NT2/D1 (cell line): ENCODE data around the gene CNOT10.

Experiments
- SUZ12 ChIP-seq: IDR thresholded peaks from 2 replicates; pipeline ENCODE4 v1.6.1; 2011; ENCODE audit not compliant: insufficient read length, insufficient read depth; ENCODE audit errors: extremely low read depth
- YY1 ChIP-seq: IDR thresholded peaks from 2 replicates; pipeline ENCODE4 v1.6.1; 2011; ENCODE audit not compliant: insufficient read length, insufficient read depth
- ZNF274 ChIP-seq: IDR thresholded peaks from 2 replicates; pipeline ENCODE4 v1.6.1; 2011; ENCODE audit warnings: mild to moderate bottlenecking, low read depth, low read length

- no peak for TF ChIP-seq YY1
- no peak for TF ChIP-seq SUZ12
- TF ChIP-seq ZNF274 = no peak
Observed at GRCh38 chr3:32675650-32676049, 9.3 kb upstream of the CNOT10 start.
